GM21360 (cell line): ENCODE measurements around the gene DTD2.
A peak's percentile ranks its signal among the peaks of the same experiment; 100 is the strongest.
"Not testable (repeated sequence)": the region's sequence is repeated elsewhere in the genome, so short reads cannot be mapped to it uniquely, and the experiment has no call there.

ENCODE experiments used
- ATAC-seq: cut with Tn5 transposase; IDR thresholded peaks from one replicate; pipeline ENCODE4 v1.9.1; 2021; ENCODE audit warnings: mild to moderate bottlenecking, moderate library complexity; ENCODE audit not compliant: unreplicated experiment

Gene DTD2

DNA sequence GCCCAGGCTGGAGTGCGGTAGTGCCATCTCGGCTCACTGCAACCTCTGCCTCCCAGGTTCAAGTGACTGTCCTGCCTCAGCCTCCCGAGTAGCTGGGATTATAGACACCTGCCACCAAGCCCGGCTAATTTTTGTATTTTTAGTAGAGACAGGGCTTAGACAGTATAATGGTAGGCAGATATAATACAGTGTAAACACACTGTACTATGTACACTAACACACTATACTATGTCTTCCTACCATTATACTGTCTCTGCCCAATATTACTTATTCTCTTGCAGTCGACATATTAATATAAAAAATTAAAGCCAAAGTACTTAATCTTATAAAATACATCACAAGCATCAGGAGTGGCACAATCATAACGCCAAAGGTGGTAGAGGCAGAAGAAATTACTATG is 15.0 kb downstream of the DTD2 start:
- ATAC-seq: no peak

DNA sequence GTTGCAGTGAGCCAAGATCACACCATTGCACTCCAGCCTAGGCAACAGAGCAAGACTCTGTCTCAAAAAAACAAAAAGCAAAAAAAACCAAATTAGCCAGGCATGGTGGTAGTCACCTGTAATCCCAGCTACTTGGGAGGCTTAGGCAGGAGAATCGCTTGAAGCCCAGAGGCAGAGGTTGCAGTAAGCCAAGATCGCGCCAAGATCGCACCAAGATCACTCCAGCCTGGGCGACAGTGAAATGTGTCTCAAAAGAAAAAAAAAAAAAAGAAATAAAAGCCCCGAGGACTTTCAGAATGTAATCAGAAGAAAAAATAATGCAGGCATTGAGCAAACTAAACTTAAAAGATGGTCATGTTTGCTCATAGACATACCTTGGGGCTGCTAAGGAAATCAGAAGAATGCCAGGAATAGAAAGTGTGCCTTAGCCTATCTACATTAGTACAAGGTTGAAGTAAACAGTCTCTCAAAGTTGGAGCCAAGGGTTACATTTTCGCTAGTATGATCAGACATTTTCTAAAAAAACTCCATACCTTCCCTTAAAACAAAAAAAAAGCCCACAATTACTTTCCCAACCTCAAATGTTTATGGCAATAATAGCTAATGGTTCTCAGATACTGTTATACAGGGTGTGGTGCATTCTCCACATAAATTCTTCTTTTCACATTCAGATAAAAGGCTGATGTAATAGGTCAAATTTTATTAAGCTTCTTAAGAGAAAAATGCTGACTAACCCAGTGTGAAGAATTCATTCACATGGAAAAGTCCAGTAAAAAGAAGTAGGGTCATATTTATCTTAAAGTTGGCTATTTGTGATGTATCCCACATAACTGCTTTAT is 15.8 kb downstream of the DTD2 start:
- ATAC-seq: no peak

DNA sequence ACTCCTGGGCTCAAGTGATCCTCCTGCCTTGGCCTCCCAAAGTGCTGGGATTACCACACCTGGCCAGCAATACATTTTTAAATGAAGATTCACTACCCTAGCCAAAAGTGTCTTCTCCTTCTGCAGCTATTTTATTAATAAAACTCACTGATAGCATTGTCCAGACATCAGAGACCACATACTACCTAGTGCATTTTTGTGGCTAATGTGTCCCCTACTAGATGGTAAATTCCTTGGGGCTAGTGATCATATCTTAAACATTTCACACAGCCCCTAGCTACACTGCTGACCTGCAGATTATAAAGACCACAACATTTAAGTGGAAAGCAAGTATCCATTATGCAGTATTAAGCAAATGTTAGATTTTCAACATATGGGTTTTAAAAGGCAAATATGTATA is 17.0 kb downstream of the DTD2 start:
- ATAC-seq: no peak

DNA sequence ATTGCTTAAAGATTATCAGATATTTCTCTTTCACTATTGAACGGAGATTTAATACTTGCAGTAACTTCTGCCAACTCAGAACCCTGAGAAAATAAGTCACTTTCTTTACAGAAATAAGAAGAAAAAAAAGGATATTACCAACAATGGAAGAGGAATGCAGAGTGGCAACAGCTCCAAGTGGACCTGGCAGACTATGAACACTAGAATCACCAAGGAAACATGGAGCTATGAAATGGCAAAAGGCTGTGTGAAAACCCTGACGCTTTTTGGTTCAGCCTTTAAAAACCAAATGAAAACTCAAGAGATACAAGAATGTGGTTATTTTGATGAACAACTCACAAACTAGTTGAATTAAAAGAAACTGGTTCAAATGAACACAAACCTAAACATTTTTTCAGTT is 17.7 kb downstream of the DTD2 start:
- ATAC-seq: no peak

DNA sequence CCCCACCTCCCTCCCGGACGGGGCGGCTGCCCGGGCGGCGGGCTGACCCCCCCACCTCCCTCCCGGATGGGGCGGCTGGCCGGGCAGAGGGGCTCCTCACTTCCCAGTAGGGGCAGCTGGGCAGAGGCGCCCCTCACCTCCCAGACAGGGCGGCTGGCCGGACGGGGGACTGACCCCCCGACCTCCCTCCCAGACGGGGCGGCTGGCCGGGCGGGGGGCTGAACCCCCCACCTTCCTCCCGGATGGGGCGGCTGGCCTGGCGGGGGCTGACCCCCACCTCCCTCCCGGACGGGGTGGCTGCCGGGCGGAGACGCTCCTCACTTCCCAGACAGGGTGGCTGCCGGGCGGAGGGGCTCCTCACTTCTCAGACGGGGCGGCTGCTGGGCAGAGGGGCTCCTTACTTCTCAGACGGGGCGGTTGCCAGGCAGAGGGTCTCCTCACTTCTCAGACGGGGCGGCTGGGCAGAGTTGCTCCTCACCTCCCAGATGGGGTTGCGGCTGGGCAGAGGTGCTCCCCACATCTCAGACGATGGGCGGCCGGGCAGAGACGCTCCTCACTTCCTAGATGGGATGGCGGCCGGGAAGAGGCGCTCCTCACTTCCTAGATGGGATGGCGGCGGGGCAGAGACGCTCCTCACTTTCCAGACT is 20.1 kb downstream of the DTD2 start:
- not testable (repeated sequence) for ATAC-seq

DNA sequence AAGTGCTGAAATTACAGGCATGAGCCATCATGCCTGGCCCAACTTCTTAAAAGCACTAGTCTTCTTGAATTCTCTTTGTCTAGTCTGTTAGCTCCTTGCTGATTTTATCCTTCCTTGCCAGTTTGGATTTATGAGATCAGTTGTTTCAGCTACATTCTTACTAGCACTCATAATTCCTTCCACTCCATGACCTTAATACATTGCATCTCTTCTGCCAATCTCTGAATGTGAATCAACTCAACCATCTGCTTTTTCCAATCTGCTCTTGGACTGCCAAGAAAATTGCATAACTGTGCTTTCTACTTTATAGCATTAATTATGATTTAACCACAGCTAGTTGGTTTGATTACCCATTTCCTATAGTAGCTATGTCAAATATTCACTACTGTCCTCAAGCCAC is 22.0 kb downstream of the DTD2 start:
- ATAC-seq: no peak

DNA sequence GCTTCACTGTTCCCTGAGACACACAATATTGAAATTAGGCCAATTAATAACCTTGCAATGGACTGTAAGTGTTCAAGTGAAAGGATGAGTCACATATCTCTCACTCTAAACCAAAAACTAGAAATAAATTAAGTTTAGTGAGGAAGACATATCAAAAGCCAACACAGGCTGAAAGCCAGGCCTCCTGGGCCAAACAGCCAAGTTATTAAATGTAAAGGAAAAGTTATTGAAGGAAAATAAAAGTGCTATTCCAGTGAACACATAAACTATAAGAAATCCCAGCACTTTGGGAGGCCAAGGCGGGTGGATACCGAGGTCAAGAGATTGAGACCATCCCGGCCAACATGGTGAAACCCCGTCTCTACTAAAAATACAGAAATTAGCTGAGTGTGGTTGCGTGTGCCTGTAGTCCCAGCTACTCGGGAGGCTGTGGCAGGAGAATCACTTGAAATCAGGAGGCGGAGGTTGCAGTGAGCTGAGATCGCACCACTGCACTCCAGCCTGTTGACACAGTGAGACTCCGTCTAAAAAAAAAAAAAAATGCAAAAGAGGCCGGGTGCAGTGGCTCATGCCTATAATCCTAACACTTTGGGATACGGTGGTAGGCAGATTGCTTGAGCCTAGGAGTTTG is 26.6 kb downstream of the DTD2 start:
- ATAC-seq: no peak

DNA sequence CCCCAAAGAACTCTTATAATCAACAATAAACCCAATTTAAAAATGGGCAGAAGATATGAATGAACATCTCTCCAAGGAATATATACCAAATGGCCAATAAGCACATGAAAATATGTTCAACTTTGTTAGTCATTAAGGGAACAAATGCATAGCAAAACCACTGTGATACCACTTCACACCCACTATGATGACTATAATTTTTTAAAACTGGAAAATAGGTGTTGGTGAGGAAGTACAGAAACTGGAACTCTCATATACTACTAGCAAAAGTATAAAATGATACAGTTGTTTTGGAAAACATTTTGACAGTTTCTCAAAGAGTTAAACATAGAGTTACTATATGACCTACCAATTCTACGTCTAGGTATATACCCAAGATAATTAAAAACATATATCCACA is 27.5 kb downstream of the DTD2 start:
- ATAC-seq: no peak

DNA sequence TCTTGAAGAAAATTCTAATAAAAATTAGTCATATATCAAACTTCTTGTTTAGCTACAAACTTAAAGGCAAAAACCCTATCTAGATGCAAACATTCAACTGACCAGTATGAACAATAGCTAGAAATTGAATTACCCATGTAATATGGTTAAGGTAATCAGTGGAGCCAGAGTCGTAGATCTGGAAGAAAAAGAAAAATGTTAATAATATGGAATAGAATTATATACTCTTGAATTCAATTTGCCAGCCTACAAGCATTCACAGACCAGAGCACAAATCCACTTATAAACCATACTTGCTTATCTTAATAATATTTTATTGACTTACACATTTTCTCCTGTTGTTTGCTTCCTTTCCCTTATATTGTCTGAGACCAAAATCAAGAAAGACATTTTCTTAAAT is 29.3 kb downstream of the DTD2 start:
- no peak for ATAC-seq

DNA sequence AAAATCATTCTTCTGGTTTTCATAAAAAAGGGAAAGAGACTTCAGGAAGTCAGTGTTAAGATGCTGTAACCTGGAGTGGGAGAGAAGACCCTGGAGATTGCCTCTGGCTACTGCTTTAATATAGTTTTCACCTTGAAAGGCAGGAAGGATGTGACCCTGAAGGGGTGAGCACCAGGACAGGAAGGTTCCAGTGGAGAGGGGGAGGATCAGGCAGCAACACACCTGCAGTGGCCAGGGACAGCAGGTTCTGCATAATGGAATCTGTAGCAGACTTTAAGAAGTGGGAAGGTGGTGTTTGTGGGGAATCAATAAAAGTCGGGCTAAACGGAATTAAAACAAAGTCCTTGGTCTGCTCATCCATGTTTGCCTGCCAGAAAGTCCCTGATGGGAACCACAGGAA is 30.6 kb downstream of the DTD2 start:
- ATAC-seq: no peak

DNA sequence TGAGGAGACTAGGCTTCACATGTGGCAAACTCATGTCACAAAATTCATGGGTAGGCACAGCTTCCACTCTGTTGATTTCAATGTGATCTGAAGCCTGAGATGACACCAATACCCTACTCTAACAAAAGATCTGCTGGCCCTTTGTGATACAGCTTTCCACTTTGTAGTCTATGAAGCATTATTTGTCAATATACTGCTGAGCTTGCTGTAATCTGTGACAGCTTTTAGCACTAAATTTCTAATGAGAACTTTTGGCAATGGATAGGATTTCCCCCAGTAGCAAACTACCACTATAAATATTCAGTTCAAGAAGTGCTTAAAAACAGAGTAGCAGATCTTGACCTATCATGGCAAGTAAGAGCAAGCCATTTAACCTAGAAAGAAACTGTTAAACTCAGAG is 31.4 kb downstream of the DTD2 start:
- no peak for ATAC-seq

DNA sequence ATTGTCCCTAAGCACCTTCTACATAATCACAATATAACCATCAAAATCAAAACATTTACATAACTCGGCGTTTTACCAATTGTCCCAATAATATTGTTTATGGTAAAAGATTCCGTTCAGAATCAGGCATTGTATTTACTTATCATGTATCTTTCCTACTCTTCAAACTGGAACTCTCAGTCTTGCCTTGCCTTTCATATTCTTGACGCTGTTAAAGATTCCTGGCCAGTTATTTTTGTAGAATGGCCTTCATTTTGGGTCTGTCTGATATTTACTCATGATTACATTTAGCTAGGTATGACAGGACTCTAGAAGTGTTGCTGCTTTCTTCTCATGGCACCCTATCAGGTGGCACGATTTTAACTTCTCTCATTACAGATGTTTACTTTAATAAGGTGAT is 36.1 kb downstream of the DTD2 start:
- no peak for ATAC-seq

DNA sequence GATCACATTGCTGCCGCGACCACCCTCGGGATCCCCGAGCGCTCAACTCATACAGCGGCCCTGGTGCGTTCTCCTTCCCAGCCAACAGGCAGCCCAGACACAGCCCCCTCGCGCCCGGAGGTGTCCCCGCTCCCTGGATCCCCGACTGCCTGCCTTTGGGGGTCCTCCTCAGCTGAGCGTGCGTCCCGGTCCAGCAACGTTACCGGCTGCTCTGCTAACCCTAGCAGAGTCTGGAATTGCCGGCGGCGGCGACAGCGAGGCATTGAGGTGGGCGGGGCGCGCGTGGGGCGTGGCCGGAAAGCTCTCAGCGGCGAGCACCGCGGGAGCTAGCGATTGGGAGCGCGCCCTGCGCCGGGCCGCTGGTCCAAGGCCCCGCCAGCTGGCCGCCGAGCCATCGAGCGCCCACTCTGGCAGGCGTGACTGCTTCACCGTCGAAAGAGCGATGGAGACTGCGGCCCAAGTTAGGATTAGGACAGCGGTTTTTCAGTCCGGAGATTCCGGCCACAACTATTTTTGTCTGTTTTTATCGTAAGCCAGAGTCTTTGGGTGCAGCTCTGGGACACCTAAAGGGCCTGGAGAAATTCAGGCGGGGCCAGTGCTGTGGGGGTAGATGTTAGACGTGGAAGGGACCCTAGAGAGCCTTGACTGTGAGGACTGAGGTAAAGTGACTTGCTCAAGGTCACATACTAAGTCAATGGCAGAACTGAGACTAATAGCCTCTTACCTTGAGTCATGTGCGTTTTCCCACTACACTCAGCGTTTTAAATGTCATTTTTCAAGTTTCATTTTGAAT is 36.8 kb downstream of the DTD2 start, which contains the start of gene HEATR5A:
HEATR5A (minus strand) TSS at position 232 of the 793 bp plus-strand sequence. CDS start 17,575 bp downstream, outside the sequence.
- peak; percentile 98 for ATAC-seq

DNA sequence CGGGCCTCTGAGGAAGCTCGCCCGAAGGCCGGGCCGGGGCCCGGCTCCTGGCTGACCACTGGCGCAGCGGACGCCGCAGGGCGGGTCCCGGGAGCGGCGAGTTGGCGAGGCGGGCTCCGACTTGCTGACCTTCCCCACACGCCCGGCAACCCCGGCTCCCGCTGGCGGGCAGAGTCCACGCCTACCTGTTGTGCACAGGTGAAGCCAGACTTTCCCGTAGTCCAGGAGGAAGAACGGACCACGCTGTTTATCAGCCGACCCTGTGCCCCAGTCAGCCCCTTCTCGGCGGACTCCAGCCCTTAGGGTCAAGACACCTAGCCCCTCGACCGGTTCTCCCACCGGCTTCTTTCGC is 37.4 kb downstream of the DTD2 start:
- peak; percentile 6 for ATAC-seq

DNA sequence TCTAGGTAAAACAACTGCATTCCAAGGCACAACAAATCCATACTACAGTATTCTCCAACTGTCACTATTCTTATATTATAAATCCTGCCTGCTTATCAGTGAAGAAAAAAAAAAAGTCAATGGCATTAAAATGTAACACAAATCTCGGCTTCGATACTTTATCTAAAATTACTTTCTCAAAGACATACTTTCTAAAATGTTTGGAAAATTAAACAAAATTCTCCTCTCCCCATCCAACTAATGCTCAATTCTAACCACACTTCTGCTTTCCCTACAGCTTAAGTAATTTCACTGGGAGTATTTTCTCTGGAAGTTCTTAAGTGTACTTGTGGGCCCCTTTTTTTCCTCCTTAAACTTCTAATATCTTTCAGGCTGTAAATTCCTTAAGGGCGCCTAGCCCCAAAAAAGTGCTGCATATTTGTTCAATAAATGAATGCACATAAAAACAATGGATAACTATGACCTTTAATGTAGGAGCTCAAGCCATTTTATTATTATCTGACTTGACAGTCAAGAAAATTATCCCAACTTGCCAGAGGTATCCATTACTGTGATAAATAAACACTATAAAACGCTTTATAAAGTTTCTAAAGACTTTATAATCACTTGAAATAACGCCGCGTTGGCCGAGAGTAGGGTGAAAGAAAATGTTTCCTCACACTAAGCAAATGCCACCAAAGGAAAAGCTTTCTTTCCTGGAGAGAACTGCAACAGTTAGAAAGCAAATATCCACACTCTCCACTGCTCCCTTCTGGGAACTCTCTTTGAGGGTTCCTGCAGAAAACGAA is 37.9 kb downstream of the DTD2 start:
- no peak for ATAC-seq

DNA sequence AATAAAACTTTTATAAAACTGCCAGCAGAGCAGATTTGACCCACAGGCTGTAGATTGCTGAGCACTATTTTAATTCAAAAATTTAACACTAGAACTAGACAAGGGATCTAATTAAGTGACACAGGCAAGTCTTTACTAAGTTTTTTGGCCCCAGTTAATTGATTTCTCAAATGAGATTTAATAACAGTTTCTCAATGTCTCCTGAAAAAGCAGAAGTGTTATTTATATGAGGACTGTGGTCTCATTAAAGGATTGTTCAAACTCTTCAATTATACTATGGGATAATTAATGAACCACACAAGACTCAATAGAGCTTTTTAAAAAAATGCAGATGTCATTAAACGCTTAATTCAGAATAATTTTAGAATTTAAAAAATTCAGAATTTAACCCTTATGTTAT is 38.9 kb downstream of the DTD2 start:
- ATAC-seq: no peak

DNA sequence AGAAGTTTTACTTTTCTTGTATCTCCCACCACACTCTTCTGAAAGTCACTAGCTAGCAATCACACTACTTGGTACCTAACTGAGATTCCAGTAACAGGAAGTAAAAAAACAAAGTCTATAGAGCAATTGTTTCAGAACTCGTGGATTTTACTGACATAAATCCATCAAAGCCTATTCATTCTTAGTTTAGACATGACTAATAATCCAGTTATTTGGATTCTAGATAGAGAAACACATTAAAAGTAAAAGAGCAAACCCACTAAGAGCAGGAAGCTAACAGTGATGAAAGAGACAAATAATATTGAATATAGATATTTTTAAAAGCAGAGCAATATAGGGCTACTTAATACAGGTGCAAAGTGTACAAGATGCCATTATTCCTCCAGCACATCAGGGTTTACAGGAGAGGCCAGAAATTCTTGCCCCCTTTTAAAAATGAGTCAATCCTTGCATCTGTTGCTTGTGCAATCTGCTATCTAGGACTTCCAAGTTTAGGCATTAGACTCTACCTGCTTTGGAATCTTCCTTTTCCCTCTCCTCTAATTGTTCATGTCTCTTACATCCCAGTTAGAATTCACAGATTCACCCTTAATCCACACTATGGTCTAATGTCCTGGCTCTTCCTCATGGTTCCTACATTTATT is 43.0 kb downstream of the DTD2 start:
- ATAC-seq: no peak

DNA sequence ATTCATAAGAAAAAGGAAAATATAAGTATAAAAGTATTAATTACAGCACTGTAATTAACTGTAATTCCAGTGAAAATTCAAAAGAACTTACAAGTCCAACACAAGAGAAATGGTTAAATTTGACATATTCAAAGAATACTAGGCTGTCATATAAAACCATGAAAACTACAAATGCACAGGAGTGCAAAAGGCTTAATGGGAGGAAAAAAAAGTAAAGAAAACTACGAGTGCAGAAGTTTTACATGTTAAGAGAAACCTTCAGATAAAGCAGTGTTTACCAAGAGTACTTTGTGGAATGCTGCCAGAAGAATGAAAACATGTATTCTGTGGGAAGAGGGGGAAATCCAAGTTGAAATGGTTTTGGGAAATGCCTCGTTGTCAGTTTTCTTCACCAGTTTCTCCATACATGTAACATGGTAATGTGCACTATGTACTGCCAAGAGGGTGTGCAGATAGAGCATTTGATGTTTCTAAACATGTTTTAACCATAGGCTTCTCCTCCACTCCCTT is 46.0 kb downstream of the DTD2 start:
- ATAC-seq: no peak

DNA sequence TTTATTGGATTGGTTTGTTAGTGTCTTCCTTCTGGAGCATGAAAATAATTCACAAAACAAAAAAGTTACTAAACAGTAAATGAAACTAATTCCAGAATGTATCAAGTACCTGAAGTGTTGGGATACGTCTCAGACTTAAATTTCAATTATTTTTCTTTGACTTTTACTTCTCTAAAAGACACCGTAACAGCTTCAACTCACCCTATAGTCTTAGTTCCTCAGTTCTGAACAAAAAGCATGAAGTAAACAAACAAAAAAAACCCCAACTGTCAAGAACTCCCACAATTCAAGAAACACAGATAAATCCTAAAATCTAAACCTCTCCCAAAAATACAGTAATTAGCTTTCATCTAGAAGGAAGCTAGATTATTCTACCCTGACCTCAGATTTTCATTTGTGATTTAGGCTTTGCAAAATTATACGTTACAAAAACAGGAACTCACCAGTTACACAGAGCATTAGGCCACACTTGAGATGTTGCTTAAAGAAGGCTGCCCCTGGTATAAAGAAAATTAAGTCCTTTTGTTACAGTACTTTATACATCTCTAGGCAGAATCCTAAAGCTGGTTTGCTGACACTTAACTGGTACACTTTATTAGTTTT is 47.2 kb downstream of the DTD2 start:
- ATAC-seq: no peak
